ENCODE measurements around the gene FOXN1. TPM values are rescaled to one million over a fixed set of nuclear protein-coding genes. Genes with fewer than 3 reads are reported as not detected.

The FOXN1 gene
- polyA plus RNA-seq, 1 of the 3 experiments (the other 2 are of a cell fraction), result not detected

DNA sequence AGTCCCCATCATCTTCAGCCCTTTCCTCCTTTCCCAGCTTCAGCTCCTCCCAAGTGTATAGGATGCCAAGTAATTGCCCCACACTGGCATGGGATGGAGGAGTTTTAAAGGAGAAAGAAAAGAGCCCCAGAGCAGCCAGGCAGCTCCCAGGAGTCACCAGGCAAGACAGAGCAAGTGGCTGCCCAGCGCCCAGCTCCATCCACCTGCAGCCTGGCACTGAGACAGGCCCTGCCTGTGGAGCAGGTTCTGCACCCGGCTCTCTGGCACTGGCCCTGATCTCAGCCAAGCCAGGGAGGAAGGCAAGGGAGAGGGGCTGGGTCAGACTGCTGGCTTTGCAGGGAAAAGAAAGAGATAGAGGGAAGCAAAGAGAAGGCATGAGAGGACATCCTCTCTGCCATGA lies 21.7 kb downstream of the FOXN1 start:
- WGBS (ENCODE audit: low lambda C conversion rate), result 92% methylated on average over 2 of the region's 2 CpGs
- TF ChIP-seq GATA2 (CRISPR knock-in tag; IDR thresholded peaks at IDR 0.05), result no peak
- TF ChIP-seq, protein P1, sequence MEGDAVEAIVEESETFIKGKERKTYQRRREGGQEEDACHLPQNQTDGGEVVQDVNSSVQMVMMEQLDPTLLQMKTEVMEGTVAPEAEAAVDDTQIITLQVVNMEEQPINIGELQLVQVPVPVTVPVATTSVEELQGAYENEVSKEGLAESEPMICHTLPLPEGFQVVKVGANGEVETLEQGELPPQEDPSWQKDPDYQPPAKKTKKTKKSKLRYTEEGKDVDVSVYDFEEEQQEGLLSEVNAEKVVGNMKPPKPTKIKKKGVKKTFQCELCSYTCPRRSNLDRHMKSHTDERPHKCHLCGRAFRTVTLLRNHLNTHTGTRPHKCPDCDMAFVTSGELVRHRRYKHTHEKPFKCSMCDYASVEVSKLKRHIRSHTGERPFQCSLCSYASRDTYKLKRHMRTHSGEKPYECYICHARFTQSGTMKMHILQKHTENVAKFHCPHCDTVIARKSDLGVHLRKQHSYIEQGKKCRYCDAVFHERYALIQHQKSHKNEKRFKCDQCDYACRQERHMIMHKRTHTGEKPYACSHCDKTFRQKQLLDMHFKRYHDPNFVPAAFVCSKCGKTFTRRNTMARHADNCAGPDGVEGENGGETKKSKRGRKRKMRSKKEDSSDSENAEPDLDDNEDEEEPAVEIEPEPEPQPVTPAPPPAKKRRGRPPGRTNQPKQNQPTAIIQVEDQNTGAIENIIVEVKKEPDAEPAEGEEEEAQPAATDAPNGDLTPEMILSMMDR (IDR thresholded peaks at IDR 0.05), result no peak
- H3K4me2 ChIP-seq, result no peak overlapping the region
- no peaks in the 10 kb centered on the region for H3K9me3 ChIP-seq
- no peak overlapping the region for H3K27ac ChIP-seq (ENCODE audit: low read depth in 2 of 2, low read length in 1 of 2)
- POLR2A ChIA-PET, result no interaction called here
- H3F3A ChIP-seq (replicated peaks; ENCODE audit: insufficient read depth), result no peaks in the 10 kb centered on the region
- H3K4me1 ChIP-seq (ENCODE audit: control insufficient read depth in 1 of 2, insufficient read depth in 2 of 2, low read depth in 1 of 2, low read length in 1 of 2), result peaks cover 0 to 6% of the 10 kb centered on the region in 2 experiments; a peak in 1 of 4 replicates
- no peak for DNase-seq
- no peak overlapping the region for H3K9ac ChIP-seq
- no peaks in the 10 kb centered on the region for H3K79me2 ChIP-seq (ENCODE audit: insufficient read depth)
- H3K4me3 ChIP-seq (ENCODE audit: low read depth in 2 of 2, low read length in 1 of 2), result no peak overlapping the region
- H3K9me2 ChIP-seq, result no peaks in the 10 kb centered on the region
- H3K27me3 ChIP-seq (ENCODE audit: insufficient read depth), result peaks cover 10% of the 10 kb centered on the region; the same call in 1 of the 2 replicates
- CTCF ChIA-PET, result interaction anchor here (1.4 to 3.0 kb wide), 3 partner anchors 13 to 33 kb away, joined by 4 to 15 read pairs (median 13); no protein-coding TSS in a partner anchor
- H2AFZ ChIP-seq (ENCODE audit: low read depth), result no peak overlapping the region
- no peaks in the 10 kb centered on the region for H3K36me3 ChIP-seq (replicated peaks in 1 of 2; ENCODE audit: control insufficient read depth in 1 of 2, insufficient read depth in 2 of 2, low read length in 1 of 2)
- no peaks in the 10 kb centered on the region for H4K20me1 ChIP-seq (ENCODE audit: insufficient read depth)

- POLR2A ChIA-PET, result no interaction called here
Observed at GRCh38 chr17:28528327-28529012, 22.3 kb downstream of the FOXN1 start.

DNA sequence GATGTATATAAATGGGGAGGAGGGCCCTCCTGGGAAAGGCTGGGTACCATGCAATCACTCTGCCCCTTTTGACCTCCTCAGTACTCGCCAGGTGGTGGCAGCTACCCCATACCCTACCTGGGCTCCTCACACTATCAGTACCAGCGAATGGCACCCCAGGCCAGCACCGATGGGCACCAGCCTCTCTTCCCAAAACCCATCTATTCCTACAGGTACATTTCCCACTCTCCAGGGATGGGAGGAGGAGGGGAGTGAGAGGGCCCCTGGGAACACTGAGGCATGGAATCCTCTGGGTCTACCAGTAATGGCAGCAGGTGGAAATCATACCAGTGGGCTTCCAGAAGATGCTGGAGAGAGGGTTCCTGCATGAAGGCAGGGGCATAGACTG lies 22.9 kb downstream of the FOXN1 start:
- H3K4me3 ChIP-seq (ENCODE audit: low read depth in 2 of 2, low read length in 1 of 2), result no peak overlapping the region
- H3K27me3 ChIP-seq (ENCODE audit: insufficient read depth), result peaks cover 10% of the 10 kb centered on the region; the same call in 1 of the 2 replicates
- ChIA-PET POLR2A (no interaction called here), CTCF (interaction anchor here (0.8 to 3.0 kb wide), 2 partner anchors 12 to 18 kb away, joined by 3 to 15 read pairs; no protein-coding TSS in a partner anchor)
- H3K4me1 ChIP-seq (ENCODE audit: control insufficient read depth in 1 of 2, insufficient read depth in 2 of 2, low read depth in 1 of 2, low read length in 1 of 2), result peaks cover 0 to 6% of the 10 kb centered on the region in 2 experiments; a peak in 1 of 4 replicates
- H3K9ac ChIP-seq, result no peak overlapping the region
- no peak overlapping the region for H2AFZ ChIP-seq (ENCODE audit: low read depth)
- 69% methylated on average over 3 of the region's 3 CpGs for WGBS (ENCODE audit: low lambda C conversion rate)
- H3K36me3 ChIP-seq (replicated peaks in 1 of 2; ENCODE audit: control insufficient read depth in 1 of 2, insufficient read depth in 2 of 2, low read length in 1 of 2), result no peaks in the 10 kb centered on the region
- no peak overlapping the region for H3K4me2 ChIP-seq
- H3K79me2 ChIP-seq (ENCODE audit: insufficient read depth), result no peaks in the 10 kb centered on the region
- no peak overlapping the region for H3K27ac ChIP-seq (ENCODE audit: low read depth in 2 of 2, low read length in 1 of 2)
- H3K9me2 ChIP-seq, result no peaks in the 10 kb centered on the region
- no peak for DNase-seq
- no peaks in the 10 kb centered on the region for H3F3A ChIP-seq (replicated peaks; ENCODE audit: insufficient read depth)
- no peaks in the 10 kb centered on the region for H4K20me1 ChIP-seq (ENCODE audit: insufficient read depth)
- no peaks in the 10 kb centered on the region for H3K9me3 ChIP-seq
- TF ChIP-seq FOXJ3 (CRISPR knock-in tag; IDR thresholded peaks at IDR 0.05), result no peak
- TF ChIP-seq, protein P1 (IDR thresholded peaks at IDR 0.05), result no peak
- TF ChIP-seq, protein P2, sequence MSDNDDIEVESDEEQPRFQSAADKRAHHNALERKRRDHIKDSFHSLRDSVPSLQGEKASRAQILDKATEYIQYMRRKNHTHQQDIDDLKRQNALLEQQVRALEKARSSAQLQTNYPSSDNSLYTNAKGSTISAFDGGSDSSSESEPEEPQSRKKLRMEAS (IDR thresholded peaks at IDR 0.05; ENCODE audit: low read depth), result no peak
- no peak for TF ChIP-seq NRF1 (IDR thresholded peaks at IDR 0.05; ENCODE audit: low read depth, low read length)
- TF ChIP-seq NFIC (IDR thresholded peaks at IDR 0.05; ENCODE audit: borderline replicate concordance), result no peak
- no peak for TF ChIP-seq RXRA (IDR thresholded peaks at IDR 0.05; ENCODE audit: borderline replicate concordance, low read depth)
- no peak for TF ChIP-seq FOXM1 (IDR thresholded peaks at IDR 0.05; ENCODE audit: low read depth)
- TF ChIP-seq EZH2phosphoT487 (IDR thresholded peaks at IDR 0.05; ENCODE audit: borderline replicate concordance, low read depth), result no peak
- no peak for TF ChIP-seq GABPA (IDR thresholded peaks at IDR 0.05; ENCODE audit: low read depth)
- no peak for TF ChIP-seq TAF1 (IDR thresholded peaks at IDR 0.05; ENCODE audit: borderline replicate concordance, low read depth, low read length)
- TF ChIP-seq RAD21 (IDR thresholded peaks at IDR 0.05; ENCODE audit: low read length), result no peak
- no peak for TF ChIP-seq EP300 (IDR thresholded peaks at IDR 0.05; ENCODE audit: borderline replicate concordance in 1 of 2, low read depth in 1 of 2, low read length in 1 of 2)

More at GRCh38 chr17:28528327-28529012, 22.3 kb downstream of the FOXN1 start:
- TF ChIP-seq TEAD4 (IDR thresholded peaks at IDR 0.05; ENCODE audit: borderline replicate concordance, insufficient read depth) (no peak), JUND (IDR thresholded peaks at IDR 0.05) (no peak), GABPA (IDR thresholded peaks at IDR 0.05; ENCODE audit: low read depth) (no peak), EZH2phosphoT487 (IDR thresholded peaks at IDR 0.05; ENCODE audit: borderline replicate concordance, low read depth) (no peak), NRF1 (IDR thresholded peaks at IDR 0.05; ENCODE audit: low read depth, low read length) (no peak), SMC3 (IDR thresholded peaks at IDR 0.05; ENCODE audit: low read depth, low read length) (no peak)
- Histone ChIP-seq H3K9me3 (no peaks in the 10 kb centered on the region), H3F3A (replicated peaks; ENCODE audit: insufficient read depth) (no peaks in the 10 kb centered on the region), H3K4me1 (ENCODE audit: control insufficient read depth in 1 of 2, insufficient read depth in 2 of 2, low read depth in 1 of 2, low read length in 1 of 2) (peaks cover 0 to 6% of the 10 kb centered on the region in 2 experiments; a peak in 1 of 4 replicates), H3K4me3 (ENCODE audit: low read depth in 2 of 2, low read length in 1 of 2) (no peak overlapping the region), H3K27ac (ENCODE audit: low read depth in 2 of 2, low read length in 1 of 2) (no peak overlapping the region), H3K79me2 (ENCODE audit: insufficient read depth) (no peaks in the 10 kb centered on the region), H3K36me3 (replicated peaks in 1 of 2; ENCODE audit: control insufficient read depth in 1 of 2, insufficient read depth in 2 of 2, low read length in 1 of 2) (no peaks in the 10 kb centered on the region), H3K27me3 (ENCODE audit: insufficient read depth) (peaks cover 10% of the 10 kb centered on the region; the same call in 1 of the 2 replicates), H3K9ac (no peak overlapping the region), H4K20me1 (ENCODE audit: insufficient read depth) (no peaks in the 10 kb centered on the region), H3K9me2 (no peaks in the 10 kb centered on the region), H3K4me2 (no peak overlapping the region), H2AFZ (ENCODE audit: low read depth) (no peak overlapping the region)
- CTCF ChIA-PET, result interaction anchor here (1.4 to 3.0 kb wide), 2 partner anchors 12 to 33 kb away, joined by 4 to 15 read pairs; no protein-coding TSS in a partner anchor
- WGBS (ENCODE audit: low lambda C conversion rate), result 74% methylated on average over 8 of the region's 9 CpGs
- no peak for DNase-seq
